ENCODE measurements around the gene CCDC85C. TPM values are rescaled to one million over a fixed set of nuclear protein-coding genes. Genes with fewer than 3 reads are reported as not detected.

CCDC85C gene
- total and polyA plus RNA-seq, 2 experiments from 2014 or later, result 4.5 to 24.9 TPM

DNA sequence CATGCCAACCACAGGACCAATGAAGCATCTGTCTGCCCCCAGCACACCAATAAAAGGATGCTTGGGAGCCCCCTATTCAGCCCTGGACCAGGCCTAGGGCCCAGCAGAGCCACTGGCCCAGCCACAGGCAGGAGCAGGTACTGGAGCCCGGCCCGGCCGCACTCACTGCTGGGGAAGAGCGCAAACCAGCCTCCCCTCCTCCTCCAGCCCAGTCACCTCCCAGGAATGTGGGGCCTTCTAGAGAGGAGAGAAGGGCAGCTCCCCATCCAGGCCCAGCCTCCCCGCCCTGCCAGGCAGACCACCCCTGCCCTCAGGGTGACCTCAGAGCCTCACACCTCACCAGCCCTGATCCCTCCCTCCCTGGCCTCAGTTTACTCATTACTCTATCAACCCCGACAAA, 66.6 kb downstream of the CCDC85C start:
- Histone ChIP-seq H3K4me3 (no peak overlapping the region), H3K4me1 (ENCODE audit: insufficient read depth) (peaks cover 6% of the 10 kb centered on the region), H3K4me2 (no peak overlapping the region), H3K27ac (ENCODE audit: low read depth) (no peak overlapping the region), H3K36me3 (ENCODE audit: insufficient read depth) (no peaks in the 10 kb centered on the region), H4K20me1 (replicated peaks; ENCODE audit: insufficient read depth) (no peaks in the 10 kb centered on the region; the same call in 1 of the 2 replicates), H3K27me3 (ENCODE audit: insufficient read depth) (no peaks in the 10 kb centered on the region), H3F3A (replicated peaks; ENCODE audit: low read depth) (no peaks in the 10 kb centered on the region), H3K79me2 (replicated peaks; ENCODE audit: insufficient read depth) (peaks cover 53% of the 10 kb centered on the region), H2AFZ (no peak overlapping the region), H3K9me2 (ENCODE audit: insufficient read depth) (no peaks in the 10 kb centered on the region)
- ATAC-seq (peak; percentile 71), DNase-seq (ENCODE audit: low spot score) (peak; percentile 62)
- Mint-ChIP-seq H3K27me3 (ENCODE audit: insufficient read depth, low read depth, poor library complexity) (peaks cover 18% of the 10 kb centered on the region), H3K36me3 (ENCODE audit: low read depth) (no peaks in the 10 kb centered on the region), H3K9me3 (no peaks in the 10 kb centered on the region), H3K27ac (0 out of 2 replicates have a peak overlapping the region, but pooled peaks have one; percentile 56), H3K4me3 (no peak overlapping the region), H3K4me1 (peaks cover 34% of the 10 kb centered on the region)
- TF ChIP-seq EZH2phosphoT487 (IDR thresholded peaks at IDR 0.05; ENCODE audit: unreplicated experiment), result no peak
- TF ChIP-seq NANOG (IDR thresholded peaks at IDR 0.05; ENCODE audit: borderline replicate concordance), result no peak
- TF ChIP-seq, protein P1, sequence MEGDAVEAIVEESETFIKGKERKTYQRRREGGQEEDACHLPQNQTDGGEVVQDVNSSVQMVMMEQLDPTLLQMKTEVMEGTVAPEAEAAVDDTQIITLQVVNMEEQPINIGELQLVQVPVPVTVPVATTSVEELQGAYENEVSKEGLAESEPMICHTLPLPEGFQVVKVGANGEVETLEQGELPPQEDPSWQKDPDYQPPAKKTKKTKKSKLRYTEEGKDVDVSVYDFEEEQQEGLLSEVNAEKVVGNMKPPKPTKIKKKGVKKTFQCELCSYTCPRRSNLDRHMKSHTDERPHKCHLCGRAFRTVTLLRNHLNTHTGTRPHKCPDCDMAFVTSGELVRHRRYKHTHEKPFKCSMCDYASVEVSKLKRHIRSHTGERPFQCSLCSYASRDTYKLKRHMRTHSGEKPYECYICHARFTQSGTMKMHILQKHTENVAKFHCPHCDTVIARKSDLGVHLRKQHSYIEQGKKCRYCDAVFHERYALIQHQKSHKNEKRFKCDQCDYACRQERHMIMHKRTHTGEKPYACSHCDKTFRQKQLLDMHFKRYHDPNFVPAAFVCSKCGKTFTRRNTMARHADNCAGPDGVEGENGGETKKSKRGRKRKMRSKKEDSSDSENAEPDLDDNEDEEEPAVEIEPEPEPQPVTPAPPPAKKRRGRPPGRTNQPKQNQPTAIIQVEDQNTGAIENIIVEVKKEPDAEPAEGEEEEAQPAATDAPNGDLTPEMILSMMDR (conservative IDR thresholded peaks at IDR 0.05; ENCODE audit: low read depth in 2 of 2), result no peak
- no peak for TF ChIP-seq JUNB (IDR thresholded peaks at IDR 0.05; ENCODE audit: unreplicated experiment)
- no peak for TF ChIP-seq ZNF114 (CRISPR knock-in tag; IDR thresholded peaks at IDR 0.05)
- no peak for TF ChIP-seq STAT1 (IDR thresholded peaks at IDR 0.05; ENCODE audit: unreplicated experiment)

DNA sequence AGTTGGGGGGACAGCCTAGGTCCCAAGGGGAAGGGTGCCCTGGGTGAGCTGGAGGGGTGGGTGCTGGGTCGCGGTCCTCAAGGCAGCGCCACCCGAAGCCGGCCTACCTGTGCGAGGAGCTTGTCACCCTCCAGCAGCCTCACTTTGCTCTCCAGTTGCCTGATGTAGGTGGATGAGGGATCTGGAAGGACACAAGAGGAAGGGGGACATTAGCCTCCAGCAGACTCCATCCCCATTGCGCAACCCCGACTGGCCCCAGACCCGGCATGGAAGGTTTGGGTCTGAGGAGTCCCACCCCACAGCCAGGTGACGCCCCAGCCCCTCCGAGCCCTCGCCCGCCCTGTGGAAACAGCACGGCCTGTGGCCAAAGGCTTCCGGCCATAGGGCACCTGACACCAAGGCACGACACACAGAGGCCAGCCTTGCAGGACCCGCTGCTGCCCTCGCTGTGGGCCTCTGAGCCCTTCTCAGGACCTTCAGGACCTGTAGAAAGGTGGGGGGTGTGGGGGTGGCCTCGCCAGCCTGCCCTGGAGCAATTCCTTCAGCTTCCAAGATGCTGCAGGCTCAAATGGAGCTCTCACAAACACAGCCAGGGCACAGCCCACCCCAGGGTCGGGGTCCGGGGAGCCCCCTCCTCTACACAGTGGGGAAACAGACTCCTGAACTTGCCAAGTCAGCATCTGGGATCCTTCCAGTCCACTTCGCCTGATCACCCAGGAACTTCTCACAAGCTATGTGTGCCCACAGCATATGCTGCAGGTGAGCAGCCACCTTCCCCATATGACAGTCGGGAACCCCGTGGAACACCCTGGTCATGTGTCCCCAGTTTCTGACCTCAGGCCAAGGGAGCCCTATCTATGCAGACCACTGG, 67.9 kb downstream of the CCDC85C start:
- no peak for DNase-seq (ENCODE audit: low spot score)
- H3K4me3 ChIP-seq, result no peak overlapping the region
- Mint-ChIP-seq H3K27ac (no peak overlapping the region), H3K36me3 (ENCODE audit: low read depth) (no peaks in the 10 kb centered on the region), H3K9me3 (no peaks in the 10 kb centered on the region), H3K4me1 (peaks cover 30% of the 10 kb centered on the region), H3K27me3 (ENCODE audit: insufficient read depth, low read depth, poor library complexity) (peaks cover 19% of the 10 kb centered on the region), H3K4me3 (no peak overlapping the region)
- peaks cover 8% of the 10 kb centered on the region for H3K4me1 ChIP-seq (ENCODE audit: insufficient read depth)
- H3K4me2 ChIP-seq, result no peak overlapping the region
- H3K9me2 ChIP-seq (ENCODE audit: insufficient read depth), result no peaks in the 10 kb centered on the region
- no peak overlapping the region for H3K27ac ChIP-seq (ENCODE audit: low read depth)
- no peaks in the 10 kb centered on the region for H3K27me3 ChIP-seq (ENCODE audit: insufficient read depth)
- H3K79me2 ChIP-seq (replicated peaks; ENCODE audit: insufficient read depth), result peaks cover 44% of the 10 kb centered on the region
- H2AFZ ChIP-seq, result no peak overlapping the region
- no peak for ATAC-seq
- H3K36me3 ChIP-seq (ENCODE audit: insufficient read depth), result no peaks in the 10 kb centered on the region
- no peaks in the 10 kb centered on the region for H3F3A ChIP-seq (replicated peaks; ENCODE audit: low read depth)
- no peaks in the 10 kb centered on the region; the same call in 1 of the 2 replicates for H4K20me1 ChIP-seq (replicated peaks; ENCODE audit: insufficient read depth)
- TF ChIP-seq EZH2 (IDR thresholded peaks at IDR 0.05; ENCODE audit: low read depth, unreplicated experiment) (no peak), NANOG (IDR thresholded peaks at IDR 0.05; ENCODE audit: borderline replicate concordance) (no peak), POLR2AphosphoS5 (IDR thresholded peaks at IDR 0.05; ENCODE audit: low read depth) (no peak), EZH2phosphoT487 (IDR thresholded peaks at IDR 0.05; ENCODE audit: unreplicated experiment) (no peak), ZNF331 (CRISPR knock-in tag; IDR thresholded peaks at IDR 0.05; ENCODE audit: low read depth) (no peak)
- TF ChIP-seq, protein P2, sequence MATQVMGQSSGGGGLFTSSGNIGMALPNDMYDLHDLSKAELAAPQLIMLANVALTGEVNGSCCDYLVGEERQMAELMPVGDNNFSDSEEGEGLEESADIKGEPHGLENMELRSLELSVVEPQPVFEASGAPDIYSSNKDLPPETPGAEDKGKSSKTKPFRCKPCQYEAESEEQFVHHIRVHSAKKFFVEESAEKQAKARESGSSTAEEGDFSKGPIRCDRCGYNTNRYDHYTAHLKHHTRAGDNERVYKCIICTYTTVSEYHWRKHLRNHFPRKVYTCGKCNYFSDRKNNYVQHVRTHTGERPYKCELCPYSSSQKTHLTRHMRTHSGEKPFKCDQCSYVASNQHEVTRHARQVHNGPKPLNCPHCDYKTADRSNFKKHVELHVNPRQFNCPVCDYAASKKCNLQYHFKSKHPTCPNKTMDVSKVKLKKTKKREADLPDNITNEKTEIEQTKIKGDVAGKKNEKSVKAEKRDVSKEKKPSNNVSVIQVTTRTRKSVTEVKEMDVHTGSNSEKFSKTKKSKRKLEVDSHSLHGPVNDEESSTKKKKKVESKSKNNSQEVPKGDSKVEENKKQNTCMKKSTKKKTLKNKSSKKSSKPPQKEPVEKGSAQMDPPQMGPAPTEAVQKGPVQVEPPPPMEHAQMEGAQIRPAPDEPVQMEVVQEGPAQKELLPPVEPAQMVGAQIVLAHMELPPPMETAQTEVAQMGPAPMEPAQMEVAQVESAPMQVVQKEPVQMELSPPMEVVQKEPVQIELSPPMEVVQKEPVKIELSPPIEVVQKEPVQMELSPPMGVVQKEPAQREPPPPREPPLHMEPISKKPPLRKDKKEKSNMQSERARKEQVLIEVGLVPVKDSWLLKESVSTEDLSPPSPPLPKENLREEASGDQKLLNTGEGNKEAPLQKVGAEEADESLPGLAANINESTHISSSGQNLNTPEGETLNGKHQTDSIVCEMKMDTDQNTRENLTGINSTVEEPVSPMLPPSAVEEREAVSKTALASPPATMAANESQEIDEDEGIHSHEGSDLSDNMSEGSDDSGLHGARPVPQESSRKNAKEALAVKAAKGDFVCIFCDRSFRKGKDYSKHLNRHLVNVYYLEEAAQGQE (IDR thresholded peaks at IDR 0.05; ENCODE audit: unreplicated experiment), result no peak
- TF ChIP-seq, protein P3, sequence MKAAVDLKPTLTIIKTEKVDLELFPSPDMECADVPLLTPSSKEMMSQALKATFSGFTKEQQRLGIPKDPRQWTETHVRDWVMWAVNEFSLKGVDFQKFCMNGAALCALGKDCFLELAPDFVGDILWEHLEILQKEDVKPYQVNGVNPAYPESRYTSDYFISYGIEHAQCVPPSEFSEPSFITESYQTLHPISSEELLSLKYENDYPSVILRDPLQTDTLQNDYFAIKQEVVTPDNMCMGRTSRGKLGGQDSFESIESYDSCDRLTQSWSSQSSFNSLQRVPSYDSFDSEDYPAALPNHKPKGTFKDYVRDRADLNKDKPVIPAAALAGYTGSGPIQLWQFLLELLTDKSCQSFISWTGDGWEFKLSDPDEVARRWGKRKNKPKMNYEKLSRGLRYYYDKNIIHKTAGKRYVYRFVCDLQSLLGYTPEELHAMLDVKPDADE (IDR thresholded peaks at IDR 0.05), result no peak
